GM19455 (cell line): Measurements from ENCODE around the gene EXOC6.

Source experiments
- ATAC-seq: cut with Tn5 transposase; IDR thresholded peaks from one replicate; pipeline ENCODE4 v1.9.1; 2021; ENCODE audit not compliant: unreplicated experiment

The EXOC6 gene

DNA sequence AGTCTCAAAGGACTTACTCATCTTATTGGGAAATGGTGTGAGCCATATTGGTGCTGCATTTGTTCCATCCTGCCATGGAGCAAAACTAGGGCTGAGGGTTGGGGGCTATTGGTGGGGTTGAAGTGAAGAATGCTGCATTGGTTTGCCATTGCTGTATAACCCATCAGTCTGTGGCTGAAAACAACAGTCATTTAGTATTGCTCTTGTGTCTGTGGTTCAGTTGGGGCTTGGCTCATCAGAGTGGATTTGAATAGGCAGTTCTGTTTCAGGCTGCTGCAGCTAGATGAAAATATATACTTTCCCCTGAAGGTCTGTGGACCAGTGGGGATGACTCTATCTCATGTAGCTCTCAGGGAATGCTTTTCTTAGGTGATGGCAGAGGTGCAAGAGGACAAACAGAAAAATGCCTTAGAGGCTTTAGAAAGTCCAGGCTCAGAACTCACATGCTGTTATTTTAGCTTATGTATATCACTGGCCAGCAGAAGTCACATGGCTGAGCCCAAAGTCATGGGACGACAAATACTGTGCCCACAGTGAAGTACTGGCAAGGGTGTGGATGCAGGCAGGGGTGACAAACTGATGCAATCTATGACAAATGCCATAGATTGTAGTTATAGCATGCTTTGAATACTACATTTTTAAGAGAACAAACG is 15.2 kb upstream of the EXOC6 start:
- ATAC-seq: no peak

- ATAC-seq: no peak
These were observed 14.0 kb upstream of the EXOC6 start for GRCh38 chr10:92834331-92834730.

DNA sequence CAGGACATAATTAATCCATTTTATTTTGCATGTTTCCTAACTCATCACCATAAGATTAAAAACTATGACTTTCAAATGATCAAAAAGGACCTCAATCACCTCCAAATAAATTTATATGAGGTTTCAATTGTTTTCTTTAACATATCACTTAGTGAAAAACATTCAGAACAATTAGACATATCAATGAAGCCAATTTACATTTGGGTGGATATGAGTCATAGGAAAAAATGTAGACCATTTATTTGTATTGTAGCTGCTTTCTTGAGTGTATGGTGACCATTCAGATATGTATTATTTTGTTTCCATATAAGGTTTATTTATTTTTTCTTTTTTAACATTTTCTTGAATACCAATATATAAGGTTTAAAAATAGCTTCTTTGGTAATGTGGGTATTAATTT is 13.3 kb upstream of the EXOC6 start:
- ATAC-seq: no peak

DNA sequence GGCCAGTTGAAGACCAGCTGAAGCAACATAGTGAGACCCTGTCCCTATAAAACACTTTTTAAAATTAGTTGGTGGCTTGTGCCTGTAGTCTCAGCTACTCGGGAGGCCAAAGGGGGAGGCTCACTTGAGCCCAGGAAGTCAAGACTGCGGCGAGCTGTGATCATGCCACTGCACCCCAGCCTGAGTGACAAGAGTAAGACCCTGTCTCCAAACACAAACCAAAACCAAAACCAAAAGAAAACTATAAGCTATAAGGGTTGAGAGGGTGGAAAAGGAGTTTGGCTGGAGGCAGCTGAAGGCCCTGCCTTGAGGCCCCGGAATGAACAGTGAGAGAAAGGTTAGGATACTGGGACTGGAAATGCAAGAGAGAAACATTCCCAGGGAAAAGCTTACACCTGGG is 10.9 kb upstream of the EXOC6 start:
- ATAC-seq: no peak

DNA sequence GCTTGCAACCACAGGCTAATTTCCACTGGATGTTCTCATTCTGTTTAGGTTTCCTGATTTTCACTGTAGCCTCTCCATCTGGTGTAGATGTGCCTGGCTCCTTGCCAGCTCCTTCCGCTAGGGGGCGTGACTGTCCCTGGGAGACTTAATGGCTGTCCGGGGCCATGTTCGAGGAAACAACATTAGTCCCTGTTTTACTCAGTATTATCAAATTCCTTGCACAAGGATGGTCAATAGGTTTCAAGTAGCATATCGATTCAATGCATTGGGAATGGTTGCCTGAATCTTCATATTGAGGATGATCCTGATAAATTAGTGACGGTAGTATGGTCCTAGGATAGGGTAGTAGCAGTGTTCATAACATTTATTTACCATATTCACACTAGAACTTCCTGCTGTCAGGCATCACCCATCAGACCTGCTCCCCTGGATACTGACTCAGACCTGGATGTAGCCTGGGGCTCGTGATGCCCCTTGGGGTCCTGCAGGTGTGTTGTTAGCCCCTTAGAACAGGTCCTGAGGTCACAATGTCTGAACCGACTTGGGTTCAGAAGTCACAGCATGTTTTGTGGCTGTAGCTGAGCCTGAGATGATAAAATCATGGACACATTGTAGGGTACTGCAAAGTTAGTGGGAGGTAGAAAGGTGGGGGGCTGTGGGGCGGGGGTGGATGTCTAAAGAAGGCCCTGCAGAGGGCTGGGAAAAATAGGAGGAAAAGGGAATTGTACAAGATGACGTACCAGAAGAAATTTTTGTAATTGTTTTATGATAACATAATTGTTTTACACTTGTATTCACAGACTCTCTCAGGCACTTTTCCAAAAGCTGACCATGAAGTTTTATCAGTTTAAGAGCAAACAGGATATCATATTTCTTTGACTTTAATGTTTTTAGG is 8.9 kb upstream of the EXOC6 start:
- no peak for ATAC-seq

DNA sequence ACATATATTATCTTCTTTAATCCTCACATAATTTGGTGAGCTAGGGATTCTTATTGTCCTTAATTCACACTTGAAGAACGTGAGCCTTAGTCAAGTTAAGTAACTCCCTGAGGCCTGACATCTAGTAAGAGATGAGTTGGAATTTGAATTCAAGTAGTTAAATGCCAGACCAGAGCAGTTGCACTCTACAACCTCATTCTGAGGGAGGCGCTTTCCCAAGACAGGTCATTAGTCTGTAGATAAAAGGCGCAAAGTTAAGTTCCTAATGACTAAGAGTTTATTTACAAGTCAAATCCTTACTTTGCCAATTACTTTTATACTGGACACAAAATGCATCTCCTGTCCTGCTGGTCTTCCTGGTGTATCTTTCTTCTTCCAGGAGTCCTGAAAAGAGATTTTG is 3.6 kb upstream of the EXOC6 start:
- no peak for ATAC-seq

GRCh38 chr10:92845921-92846320 is 2.4 kb upstream of the EXOC6 start:
- no peak for ATAC-seq

DNA sequence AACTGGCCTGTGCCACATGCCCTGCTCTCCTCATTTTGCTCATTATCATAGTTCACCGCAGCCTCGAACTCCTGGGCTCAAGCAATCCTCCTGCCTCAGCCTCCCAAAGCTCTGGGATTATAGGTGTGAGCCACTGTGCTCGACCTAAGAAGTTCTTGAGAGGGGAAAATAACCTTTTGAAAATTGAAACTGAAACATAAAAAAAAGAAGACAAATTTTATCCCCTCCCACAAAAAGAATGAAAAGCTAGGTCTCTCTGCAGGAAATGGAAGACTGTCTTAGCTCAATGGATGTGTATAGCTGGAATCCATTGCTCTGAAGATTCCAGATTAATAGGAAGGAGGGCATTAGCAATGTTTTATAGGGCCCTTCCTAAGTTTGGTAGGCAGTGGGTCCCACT is 2.0 kb upstream of the EXOC6 start:
- no peak for ATAC-seq

GRCh38 chr10:92846854-92847201 is 1.5 kb upstream of the EXOC6 start:
- no peak for ATAC-seq

- ATAC-seq: no peak
These were observed 987 bp upstream of the EXOC6 start for GRCh38 chr10:92847202-92847864.

GRCh38 chr10:92848037-92848440 is 281 bp upstream of the EXOC6 start:
- no peak for ATAC-seq

DNA sequence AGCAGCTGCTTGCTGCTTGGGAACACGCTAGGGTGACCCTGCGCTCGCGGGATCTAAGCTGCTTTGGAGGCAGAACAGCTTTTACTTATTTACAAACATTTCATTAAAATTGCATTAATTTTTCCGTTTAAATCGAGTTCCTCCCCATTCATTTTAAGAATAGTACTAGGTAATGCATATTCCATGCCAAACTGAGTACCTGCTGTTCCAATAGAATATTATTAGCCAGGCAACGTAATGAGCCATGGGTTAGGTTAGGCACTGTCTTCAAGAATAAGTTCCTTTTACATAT is 860 bp downstream of the EXOC6 start:
- no peak for ATAC-seq

- ATAC-seq: no peak
These were observed 1.3 kb downstream of the EXOC6 start for GRCh38 chr10:92849576-92850090.

- no peak for ATAC-seq
These were observed 1.9 kb downstream of the EXOC6 start for GRCh38 chr10:92850185-92850584.

DNA sequence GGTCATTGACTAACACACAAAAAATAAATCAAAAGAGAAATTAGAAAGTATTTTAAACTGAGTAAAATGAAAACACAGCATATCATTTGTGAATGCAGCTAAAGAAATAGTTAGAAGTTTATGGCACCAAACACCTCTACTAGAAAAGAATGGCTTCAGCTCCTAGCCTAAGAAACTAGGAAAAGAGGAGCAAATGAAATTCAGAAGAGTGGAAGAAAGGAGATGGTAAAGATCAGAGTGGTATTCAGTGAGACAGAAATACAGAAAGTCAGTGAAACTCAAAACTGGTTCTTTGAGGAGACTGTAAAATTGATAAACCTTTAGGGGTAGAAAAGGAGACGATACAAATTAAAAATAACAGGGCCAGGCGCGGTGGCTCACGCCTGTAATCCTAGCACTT is 2.7 kb downstream of the EXOC6 start:
- ATAC-seq: no peak

- no peak for ATAC-seq
These were observed 7.2 kb downstream of the EXOC6 start for GRCh38 chr10:92855560-92855959.

DNA sequence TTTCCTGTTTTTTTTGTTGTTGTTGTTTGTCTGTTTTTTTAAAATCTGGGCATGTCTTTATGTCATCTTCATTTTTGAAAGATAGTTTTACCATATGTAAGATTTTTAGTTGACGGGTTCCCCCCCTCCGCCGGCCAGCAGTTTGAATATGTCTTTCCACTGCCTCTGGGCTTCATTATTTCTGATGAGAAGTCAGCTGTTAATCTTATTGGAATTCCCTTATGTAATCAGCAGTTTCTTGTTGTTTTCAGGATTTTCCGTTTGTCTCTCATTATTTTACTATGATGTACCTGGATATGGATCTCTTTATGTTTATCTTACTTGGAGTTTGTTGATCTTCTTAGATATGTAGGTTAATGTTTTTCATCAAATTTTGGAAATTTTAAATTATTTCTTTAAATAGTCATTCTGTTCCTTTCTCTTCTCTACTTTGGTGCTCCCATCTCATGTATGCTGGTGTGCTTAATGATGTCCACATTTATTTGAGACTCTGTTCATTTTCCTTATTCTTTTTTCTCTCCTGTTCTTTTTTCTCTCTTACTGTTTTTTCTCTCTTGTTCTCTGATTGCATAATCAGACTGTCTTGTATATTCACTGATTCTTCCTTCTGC is 9.7 kb downstream of the EXOC6 start:
- ATAC-seq: no peak

GRCh38 chr10:92867235-92867634 is 18.9 kb downstream of the EXOC6 start:
- ATAC-seq: no peak

DNA sequence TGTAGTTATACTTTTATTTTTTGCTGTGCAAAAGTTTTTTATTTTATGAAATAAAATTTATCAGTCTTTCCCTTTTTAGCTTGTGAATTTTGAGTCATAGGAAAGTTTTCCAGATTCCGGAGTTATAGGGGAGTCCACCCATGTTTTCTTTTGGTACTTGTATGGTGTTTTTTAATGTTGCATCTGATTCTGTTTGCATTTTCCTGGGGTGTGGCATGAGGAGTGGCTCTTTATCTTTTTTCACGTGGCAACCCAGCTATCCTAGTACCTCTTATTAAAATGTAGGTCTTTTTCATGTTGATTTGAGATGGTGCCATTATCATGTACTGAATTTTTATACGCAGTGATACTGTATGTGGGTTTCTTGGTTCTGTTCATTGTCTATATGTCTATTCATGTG is 19.7 kb downstream of the EXOC6 start:
- ATAC-seq: no peak

DNA sequence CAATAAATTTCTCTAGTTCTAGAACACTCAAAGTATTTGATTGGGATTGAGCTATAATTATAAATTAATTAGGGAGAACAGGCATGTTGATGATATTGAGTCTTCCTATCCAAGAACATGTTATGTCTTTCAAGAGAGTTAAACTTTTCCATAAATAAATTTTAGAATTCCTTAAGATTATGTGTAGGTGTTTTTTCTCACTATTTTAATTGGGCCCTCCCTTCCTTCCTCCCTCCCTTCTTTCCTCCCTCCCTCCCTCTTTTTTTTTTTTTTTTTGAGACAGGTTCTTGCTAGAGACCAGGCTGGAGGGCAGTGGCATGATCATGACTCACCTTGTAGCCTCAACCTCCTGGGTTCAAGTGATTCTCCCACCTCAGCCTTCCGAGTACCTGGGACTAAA is 20.2 kb downstream of the EXOC6 start:
- no peak for ATAC-seq

- ATAC-seq: no peak
These were observed 24.7 kb downstream of the EXOC6 start for GRCh38 chr10:92873029-92873428.
